HG03280 (cell line): ENCODE data around the gene EID1.
"Not testable (repeated sequence)": the region's sequence is repeated elsewhere in the genome, so short reads cannot be mapped to it uniquely, and the experiment has no call there.

Experiments used
- ATAC-seq: cut with Tn5 transposase; IDR thresholded peaks from one replicate; pipeline ENCODE4 v1.9.1; 2021; ENCODE audit warnings: mild to moderate bottlenecking, moderate library complexity; ENCODE audit not compliant: unreplicated experiment

The EID1 gene

GRCh38 chr15:48905847-48906246 lies 27.9 kb downstream of the EID1 start:
- no peak for ATAC-seq

GRCh38 chr15:48909313-48909712 lies 31.4 kb downstream of the EID1 start:
- not testable (repeated sequence) for ATAC-seq

- ATAC-seq: not testable (repeated sequence)
Measured at GRCh38 chr15:48910554-48910953, 32.6 kb downstream of the EID1 start.

GRCh38 chr15:48913141-48913540 lies 35.2 kb downstream of the EID1 start:
- no peak for ATAC-seq

- ATAC-seq: no peak
Measured at GRCh38 chr15:48914717-48915116, 36.8 kb downstream of the EID1 start.

- no peak for ATAC-seq
Measured at GRCh38 chr15:48915861-48916260, 37.9 kb downstream of the EID1 start.

GRCh38 chr15:48916721-48917120 lies 38.8 kb downstream of the EID1 start:
- ATAC-seq: no peak

- ATAC-seq: no peak
Measured at GRCh38 chr15:48922046-48922445, 44.1 kb downstream of the EID1 start.

- no peak for ATAC-seq
Measured at GRCh38 chr15:48924528-48925393, 46.8 kb downstream of the EID1 start.

- ATAC-seq: no peak
Measured at GRCh38 chr15:48925714-48926223, 47.8 kb downstream of the EID1 start.

- no peak for ATAC-seq
Measured at GRCh38 chr15:48928877-48929538, 51.1 kb downstream of the EID1 start.

GRCh38 chr15:48929661-48930060 lies 51.7 kb downstream of the EID1 start:
- ATAC-seq: no peak
